Smooth muscle cell (in vitro differentiated cells): ENCODE measurements around the gene CDKN2D. TPM values are rescaled to one million over a fixed set of nuclear protein-coding genes. Genes with fewer than 3 reads are reported as not detected.
A peak's percentile ranks its signal among the peaks of the same experiment; 100 is the strongest.

Source experiments
- DNase-seq: peaks from one replicate; lab custom pipeline; 2025; ENCODE audit not compliant: unreplicated experiment; lab: John Stamatoyannopoulos, UW
- H2AFZ ChIP-seq: fragments of 200-600 bp; sonication (generic); 2 replicates; pipeline ENCODE4 v1.6.0; 2016; ENCODE audit warnings: antibody characterized with exemption, low read depth, mild to moderate bottlenecking
- H3F3A ChIP-seq: fragments of 200-600 bp; sonication (generic); 2 replicates; pipeline ENCODE4 v1.6.0; 2017; ENCODE audit warnings: antibody characterized with exemption, low read depth
- H3K27ac ChIP-seq: fragments of 200-600 bp; sonication (generic); 2 replicates; pipeline ENCODE4 v1.5.1; 2016; ENCODE audit warnings: low read depth, mild to moderate bottlenecking
- H3K27me3 ChIP-seq: fragments of 200-600 bp; sonication (generic); 2 replicates; pipeline ENCODE4 v1.6.1; 2016; ENCODE audit warnings: low read depth, mild to moderate bottlenecking
- H3K36me3 ChIP-seq: fragments of 200-600 bp; sonication (generic); 2 replicates; pipeline ENCODE4 v1.5.1; 2016; ENCODE audit warnings: low read depth
- H3K4me1 ChIP-seq: fragments of 200-600 bp; sonication (generic); 2 replicates; pipeline ENCODE4 v1.5.1; 2016; ENCODE audit warnings: low read depth
- H3K4me2 ChIP-seq: fragments of 200-600 bp; sonication (generic); 2 replicates; pipeline ENCODE4 v1.6.0; 2016; ENCODE audit warnings: mild to moderate bottlenecking
- H3K4me3 ChIP-seq: fragments of 200-600 bp; sonication (generic); 2 replicates; pipeline ENCODE4 v1.5.1; 2016; ENCODE audit warnings: mild to moderate bottlenecking
- H3K79me2 ChIP-seq: fragments of 200-600 bp; sonication (generic); 2 replicates; pipeline ENCODE4 v1.6.0; 2016; ENCODE audit warnings: low read depth, mild to moderate bottlenecking
- H3K9ac ChIP-seq: fragments of 200-600 bp; sonication (generic); 2 replicates; pipeline ENCODE4 v1.6.0; 2016; ENCODE audit warnings: low read depth
- H3K9me3 ChIP-seq: fragments of 200-600 bp; sonication (generic); replicated peaks from 2 replicates; pipeline ENCODE4 v1.5.1; 2016; ENCODE audit warnings: low read depth
- H4K20me1 ChIP-seq: fragments of 200-600 bp; sonication (generic); 2 replicates; pipeline ENCODE4 v1.6.0; 2016; ENCODE audit warnings: low read depth
- CTCF ChIP-seq: fragments of 200-600 bp; sonication (generic); IDR thresholded peaks from 2 replicates; pipeline ENCODE4 v1.5.1; 2017; ENCODE audit warnings: borderline replicate concordance, mild to moderate bottlenecking, antibody characterized with exemption; ENCODE audit not compliant: insufficient read depth, poor library complexity, severe bottlenecking
- WGBS: methylation state at CpG from one replicate; pipeline ENCODE4 v1.1.7; 2016; ENCODE audit warnings: low lambda C conversion rate; 5-methylcytosine and 5-hydroxymethylcytosine counted together
- polyA plus RNA-seq: library from polyadenylated mRNA; unstranded; fragments of >200 nt; fragmentation: Nextera tagmentation; extraction: Ambion mirVana; gene quantifications from 2 replicates; pipeline ENCODE4 v1.2.1, GENCODE V29; 2016
- total RNA-seq: library from RNA; depleted of rRNA; stranded (reverse); fragments of >200 nt; gene quantifications from 2 replicates; pipeline ENCODE4 v1.2.3, GENCODE V29; 2014

Gene CDKN2D
- total and polyA plus RNA-seq, 2 experiments from 2014 or later, result 5.4 to 25.3 TPM

GRCh38 chr19:10549733-10550132, 19.0 kb downstream of the CDKN2D start:
- Histone ChIP-seq H2AFZ (no peak overlapping the region), H3K9ac (no peak overlapping the region), H3K36me3 (no peaks in the 10 kb centered on the region), H3K4me1 (peaks cover under 1% of the 10 kb centered on the region), H3K79me2 (peaks cover 23% of the 10 kb centered on the region), H3K27me3 (no peaks in the 10 kb centered on the region), H3K27ac (no peak overlapping the region), H3K9me3 (no peaks in the 10 kb centered on the region), H4K20me1 (peaks cover 17% of the 10 kb centered on the region), H3K4me3 (no peak overlapping the region), H3K4me2 (no peak overlapping the region), H3F3A (peaks cover 11% of the 10 kb centered on the region)
- whole genome bisulfite sequencing, result 98% methylated on average over 7 of the region's 7 CpGs
- no peak for DNase-seq
- no peak for TF ChIP-seq CTCF

- no peaks in the 10 kb centered on the region for H3K36me3 ChIP-seq
- H3K4me3 ChIP-seq, result no peak overlapping the region
- H3K79me2 ChIP-seq, result peaks cover 32% of the 10 kb centered on the region
- H3F3A ChIP-seq, result peaks cover 2% of the 10 kb centered on the region
- H3K4me2 ChIP-seq, result no peak overlapping the region
- peaks cover 6% of the 10 kb centered on the region for H3K4me1 ChIP-seq
- no peaks in the 10 kb centered on the region for H3K9me3 ChIP-seq
- H3K9ac ChIP-seq, result no peak overlapping the region
- DNase-seq, result no peak
- no peak overlapping the region for H2AFZ ChIP-seq
- peaks cover 17% of the 10 kb centered on the region for H4K20me1 ChIP-seq
- no peak for TF ChIP-seq CTCF
- H3K27me3 ChIP-seq, result no peaks in the 10 kb centered on the region
- H3K27ac ChIP-seq, result no peak overlapping the region
- 98% methylated on average over 18 of the region's 18 CpGs for WGBS
Measured at GRCh38 chr19:10548746-10549276, 20.0 kb downstream of the CDKN2D start.

- no peaks in the 10 kb centered on the region for H3K27me3 ChIP-seq
- DNase-seq, result no peak
- no peaks in the 10 kb centered on the region for H3F3A ChIP-seq
- no peak overlapping the region for H3K9ac ChIP-seq
- H3K4me1 ChIP-seq, result peaks cover 6% of the 10 kb centered on the region
- H3K79me2 ChIP-seq, result peaks cover 35% of the 10 kb centered on the region
- H3K9me3 ChIP-seq, result no peaks in the 10 kb centered on the region
- peaks cover 9% of the 10 kb centered on the region for H4K20me1 ChIP-seq
- H3K4me3 ChIP-seq, result no peak overlapping the region
- no peak overlapping the region for H2AFZ ChIP-seq
- H3K27ac ChIP-seq, result no peak overlapping the region
- H3K4me2 ChIP-seq, result no peak overlapping the region
- no peaks in the 10 kb centered on the region for H3K36me3 ChIP-seq
- WGBS, result 98% methylated on average over 17 of the region's 17 CpGs
- no peak for TF ChIP-seq CTCF
Measured at GRCh38 chr19:10546817-10547216, 22.0 kb downstream of the CDKN2D start.

- no peaks in the 10 kb centered on the region for H3K36me3 ChIP-seq
- no peaks in the 10 kb centered on the region for H3K27me3 ChIP-seq
- H3K27ac ChIP-seq, result no peak overlapping the region
- H2AFZ ChIP-seq, result no peak overlapping the region
- H3K9me3 ChIP-seq, result no peaks in the 10 kb centered on the region
- peak overlapping the region; percentile 83 for H3K4me2 ChIP-seq
- H3K79me2 ChIP-seq, result peaks cover 35% of the 10 kb centered on the region
- H4K20me1 ChIP-seq, result peaks cover 9% of the 10 kb centered on the region
- no peak overlapping the region for H3K9ac ChIP-seq
- no peaks in the 10 kb centered on the region for H3F3A ChIP-seq
- H3K4me3 ChIP-seq, result peak overlapping the region; percentile 96
- 88% methylated on average over 23 of the region's 23 CpGs for WGBS
- no peak for TF ChIP-seq CTCF
- H3K4me1 ChIP-seq, result peaks cover 6% of the 10 kb centered on the region
- no peak for DNase-seq
Measured at GRCh38 chr19:10544753-10545251, 24.0 kb downstream of the CDKN2D start.
